H1 (cell line): Measurements from ENCODE around the gene LIN54. TPM values are rescaled to one million over a fixed set of nuclear protein-coding genes. Genes with fewer than 3 reads are reported as not detected.
A peak's percentile ranks its signal among the peaks of the same experiment; 100 is the strongest.

Experiments
- CEBPB ChIP-seq: IDR thresholded peaks from 2 replicates; pipeline ENCODE4 v1.6.1; 2012; ENCODE audit warnings: low read depth, low read length
- CHD7 ChIP-seq: fragments of 300-600 bp; sonication (generic); IDR thresholded peaks from 2 replicates; pipeline ENCODE4 v1.7.1; 2012; ENCODE audit warnings: low read length, moderate library complexity, mild to moderate bottlenecking, inconsistent platforms; ENCODE audit not compliant: insufficient replicate concordance
- CTBP2 ChIP-seq: IDR thresholded peaks from 2 replicates; pipeline ENCODE4 v1.7.0; 2011; ENCODE audit warnings: borderline replicate concordance, mild to moderate bottlenecking, moderate library complexity, mixed read lengths, low read length; ENCODE audit not compliant: insufficient read depth, insufficient read length
- FOSL1 ChIP-seq: IDR thresholded peaks from 2 replicates; pipeline ENCODE4 v1.6.1; 2011; ENCODE audit warnings: mild to moderate bottlenecking, low read depth, low read length, moderate library complexity; ENCODE audit not compliant: insufficient read depth
- JUND ChIP-seq: IDR thresholded peaks from 2 replicates; pipeline ENCODE4 v1.6.1; 2011; ENCODE audit warnings: mild to moderate bottlenecking, improper control_type of control experiment, low read length
- PHF8 ChIP-seq: fragments of 200-600 bp; sonication (generic); conservative IDR thresholded peaks from 2 replicates; pipeline ENCODE4 v1.7.1; 2012; ENCODE audit warnings: low read depth, mild to moderate bottlenecking, inconsistent platforms, low read length, moderate library complexity
- RAD21 ChIP-seq, 2 experiments: IDR thresholded peaks in 1 of 2; conservative IDR thresholded peaks in 1 of 2; 2 replicates each; pipeline ENCODE4 v1.6.1; 2011; ENCODE audit warnings: low read depth in 2 of 2, low read length in 2 of 2, improper control_type of control experiment in 1 of 2, inconsistent platforms in 1 of 2, mild to moderate bottlenecking in 1 of 2, moderate library complexity in 1 of 2
- SIN3A ChIP-seq, 2 experiments: IDR thresholded peaks in 1 of 2; conservative IDR thresholded peaks in 1 of 2; 2 replicates each; pipeline ENCODE4 v1.6.1; 2011 to 2012; ENCODE audit warnings: low read length in 2 of 2, improper control_type of control experiment in 1 of 2, low read depth in 1 of 2, mild to moderate bottlenecking in 1 of 2
- polyA plus RNA-seq, 7 experiments: library from polyadenylated mRNA; depleted of rRNA in 3 of 7; stranded (reverse) in 5 of 7; unstranded in 2 of 7; fragments of >200 nt in 5 of 7; fragments of 200-250 nt in 2 of 7; gene quantifications; 1 replicate in 5 of 7; 2 replicates in 1 of 7; 4 replicates in 1 of 7; pipeline versions ENCODE4 v1.2.1 to v1.2.3, GENCODE V29; 2011 to 2013; ENCODE audit warnings: missing spikeins in 2 of 7, mixed read lengths in 2 of 7
- total RNA-seq: library from RNA; stranded (reverse); fragmentation: NEBNext Ultra II Directional; extraction: Animal tissue kit (Norgen Biotek cat#: 25700); gene quantifications from 2 replicates; pipeline ENCODE4 v1.2.1, GENCODE V29; 2021

The LIN54 gene
- total and polyA plus RNA-seq, 2 of the 8 experiments (the other 6 are each of a cell fraction or from before 2014, with no cell fraction given) = 5.7 to 11.1 TPM

GRCh38 chr4:83034630-83035494 lies 24.2 kb upstream of the LIN54 start, which contains the start of gene COPS4 (continued):
- TF ChIP-seq CHD7 (peak; percentile 41), SIN3A (conservative IDR thresholded peaks at IDR 0.05 in 1 of 2, IDR thresholded peaks at IDR 0.05 in 1 of 2; ENCODE audit: low read depth in 1 of 2, low read length in 2 of 2) (0 out of 4 replicates have a peak, but pooled peaks have one; percentile 49 to 74), FOSL1 (no peak), CEBPB (no peak), RAD21 (IDR thresholded peaks at IDR 0.05 in 1 of 2, conservative IDR thresholded peaks at IDR 0.05 in 1 of 2; ENCODE audit: low read depth in 2 of 2, low read length in 2 of 2) (no peak), PHF8 (peak; percentile 75), JUND (no peak; the same call in 1 of the 2 replicates), CTBP2 (no peak)
